Measurements from ENCODE around the gene MT1H. TPM values are rescaled to one million over a fixed set of nuclear protein-coding genes. Genes with fewer than 3 reads are reported as not detected.

The MT1H gene
- total RNA-seq = not detected in 2 replicates

GRCh38 chr16:56669005-56669839, at the start of gene MT1H:
TSS of gene MT1H (plus strand) at chr16:56669814. CDS start at chr16:56669885, 71 bp downstream.

GRCh38 chr16:56625140-56625942, 44.3 kb upstream of the MT1H start, which contains the start of gene MT1E:
TSS of gene MT1E (plus strand) at chr16:56625781. CDS start at chr16:56625852, 71 bp downstream.

GRCh38 chr16:56632156-56632847, 37.3 kb upstream of the MT1H start, which contains the start of gene MT1M:
TSS of gene MT1M (plus strand) at chr16:56632659. CDS start at chr16:56632732, 73 bp downstream.

GRCh38 chr16:56637814-56638750, 31.5 kb upstream of the MT1H start, which contains the start of gene MT1A:
TSS of gene MT1A (plus strand) at chr16:56638666. CDS start at chr16:56638739, 73 bp downstream.

GRCh38 chr16:56651586-56651985, 18.0 kb upstream of the MT1H start, which contains the start of gene MT1B:
TSS of gene MT1B (plus strand) at chr16:56651886. CDS start at chr16:56651954, 68 bp downstream.

GRCh38 chr16:56657555-56658326, 11.9 kb upstream of the MT1H start, which contains the start of gene MT1F:
TSS of gene MT1F (plus strand) at chr16:56657959. CDS start at chr16:56658059, 100 bp downstream.

GRCh38 chr16:56667581-56668571, 1.7 kb upstream of the MT1H start, which contains the start of gene MT1G:
TSS of gene MT1G (minus strand) at chr16:56668065. CDS start at chr16:56667993, 72 bp downstream.

GRCh38 chr16:56681939-56682702, 12.5 kb downstream of the MT1H start, which contains the start of gene MT1X:
TSS of gene MT1X (plus strand) at chr16:56682470. CDS start at chr16:56682541, 71 bp downstream.

Other genes starting within 250 kb of the MT1H start
- gene AMFR, start 244.3 kb upstream of the MT1H start, total RNA-seq = 317 and 407 TPM in 2 replicates
- 53.0 TPM in 2 replicates for gene NUDT21, start 218.5 kb upstream of the MT1H start, total RNA-seq
- 68.1 and 80.2 TPM in 2 replicates for gene OGFOD1, start 218.3 kb upstream of the MT1H start, total RNA-seq
- 45.5 and 56.9 TPM in 2 replicates for gene BBS2, start 149.8 kb upstream of the MT1H start, total RNA-seq
- not detected in 2 replicates for gene MT4, start 104.7 kb upstream of the MT1H start, total RNA-seq
- gene MT3, start 80.3 kb upstream of the MT1H start, total RNA-seq = 0.37 TPM in 1 of 2 replicates, not detected in the other
- 53.3 and 72.0 TPM in 2 replicates for gene MT2A, start 61.2 kb upstream of the MT1H start, total RNA-seq
- gene MT1E, start 44.0 kb upstream of the MT1H start, total RNA-seq = 91.7 and 248 TPM in 2 replicates
- gene MT1M, start 37.2 kb upstream of the MT1H start, total RNA-seq = 0.74 and 2.1 TPM in 2 replicates
- 0.28 TPM in 1 of 2 replicates, not detected in the other for gene MT1A, start 31.1 kb upstream of the MT1H start, total RNA-seq
- gene MT1B, start 17.9 kb upstream of the MT1H start, total RNA-seq = not detected in 2 replicates
- gene MT1F, start 11.9 kb upstream of the MT1H start, total RNA-seq = 0.09 and 1.8 TPM in 2 replicates
- 0.71 TPM in 1 of 2 replicates, not detected in the other for gene MT1G, start 1.7 kb upstream of the MT1H start, total RNA-seq
- gene MT1X, start 12.7 kb downstream of the MT1H start, total RNA-seq = 14.1 and 38.0 TPM in 2 replicates
- 42.2 and 42.5 TPM in 2 replicates for gene NUP93, start 60.3 kb downstream of the MT1H start, total RNA-seq
- gene SLC12A3, start 195.4 kb downstream of the MT1H start, total RNA-seq = under 0.01 TPM in 1 of 2 replicates, not detected in the other

All from smooth muscle cell of bladder (primary cell).